ENCODE measurements around the gene ZNF605. TPM values are rescaled to one million over a fixed set of nuclear protein-coding genes. Genes with fewer than 3 reads are reported as not detected.

ZNF605 gene
- total and polyA plus RNA-seq, 10 of the 15 experiments (the other 5 are each of a cell fraction or from before 2014, with no cell fraction given): 0.95 to 4.8 (median 2.5) TPM

DNA sequence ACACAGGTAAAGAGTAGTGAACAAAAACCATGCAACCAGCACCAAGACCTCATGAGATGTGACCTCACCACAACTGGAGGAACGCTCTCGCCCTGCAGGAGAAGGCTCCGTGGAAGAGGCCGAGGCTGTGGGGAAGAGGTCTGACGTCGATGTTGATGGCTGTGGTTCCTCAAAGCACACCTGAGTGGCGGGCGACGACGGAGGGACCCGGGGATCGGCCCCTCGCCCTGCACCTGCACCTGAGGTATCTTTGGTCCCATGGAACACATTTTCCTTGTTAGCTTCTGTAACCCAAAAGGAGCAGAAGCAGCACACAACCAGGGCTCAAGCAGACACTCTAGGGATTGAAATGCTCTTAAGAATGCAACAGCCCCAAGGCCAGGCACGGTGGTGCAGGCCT, 86.6 kb downstream of the ZNF605 start:
- Histone ChIP-seq H3K9ac (ENCODE audit: control insufficient read depth, insufficient read depth, low read length) (no peak overlapping the region), H2AFZ (ENCODE audit: control insufficient read depth, low read depth, low read length) (no peak overlapping the region), H3K4me2 (ENCODE audit: control insufficient read depth, insufficient read depth) (no peak overlapping the region), H3K79me2 (ENCODE audit: control insufficient read depth, insufficient read depth, low read length) (no peaks in the 10 kb centered on the region), H3K4me3 (no peak overlapping the region), H4K20me1 (ENCODE audit: control insufficient read depth, insufficient read depth) (no peaks in the 10 kb centered on the region), H3K27me3 (replicated peaks in 1 of 2; ENCODE audit: control insufficient read depth in 2 of 2, insufficient read depth in 2 of 2, low read length in 1 of 2) (no peaks in the 10 kb centered on the region), H3K9me3 (replicated peaks; ENCODE audit: control insufficient read depth, insufficient read depth, low read length) (no peaks in the 10 kb centered on the region; the same call in 2 of the 3 replicates), H3K36me3 (ENCODE audit: control insufficient read depth in 2 of 2, insufficient read depth in 2 of 2, low read length in 1 of 2) (peaks cover 27 to 36% of the 10 kb centered on the region in 2 experiments), H3K27ac (ENCODE audit: control insufficient read depth, insufficient read depth) (no peak overlapping the region), H3K4me1 (ENCODE audit: control insufficient read depth, insufficient read depth, low read length) (no peaks in the 10 kb centered on the region)
- WGBS (ENCODE audit: insufficient coverage, insufficient replicate concordance, low lambda C conversion rate, missing lambda C conversion rate): 94% methylated on average over 14 of the region's 14 CpGs
- ChIA-PET POLR2A (no interaction called here), RAD21 (ENCODE audit: unreplicated experiment) (no interaction called here), SMC1A (ENCODE audit: uncharacterized antibody, unreplicated experiment) (no interaction called here), CTCF (no interaction called here)
- intact Hi-C loops (cut with micrococcal nuclease; ENCODE audit: unreplicated experiment): no loop called here
- FAIRE-seq (no peak), DNase-seq (ENCODE audit: low read depth, low spot score) (no peak), ATAC-seq (no peak)
- BruUV-seq (replicated peaks): no TSS peak
- in situ Hi-C loops (cut with MboI): no loop called here
- TF ChIP-seq, protein P1, sequence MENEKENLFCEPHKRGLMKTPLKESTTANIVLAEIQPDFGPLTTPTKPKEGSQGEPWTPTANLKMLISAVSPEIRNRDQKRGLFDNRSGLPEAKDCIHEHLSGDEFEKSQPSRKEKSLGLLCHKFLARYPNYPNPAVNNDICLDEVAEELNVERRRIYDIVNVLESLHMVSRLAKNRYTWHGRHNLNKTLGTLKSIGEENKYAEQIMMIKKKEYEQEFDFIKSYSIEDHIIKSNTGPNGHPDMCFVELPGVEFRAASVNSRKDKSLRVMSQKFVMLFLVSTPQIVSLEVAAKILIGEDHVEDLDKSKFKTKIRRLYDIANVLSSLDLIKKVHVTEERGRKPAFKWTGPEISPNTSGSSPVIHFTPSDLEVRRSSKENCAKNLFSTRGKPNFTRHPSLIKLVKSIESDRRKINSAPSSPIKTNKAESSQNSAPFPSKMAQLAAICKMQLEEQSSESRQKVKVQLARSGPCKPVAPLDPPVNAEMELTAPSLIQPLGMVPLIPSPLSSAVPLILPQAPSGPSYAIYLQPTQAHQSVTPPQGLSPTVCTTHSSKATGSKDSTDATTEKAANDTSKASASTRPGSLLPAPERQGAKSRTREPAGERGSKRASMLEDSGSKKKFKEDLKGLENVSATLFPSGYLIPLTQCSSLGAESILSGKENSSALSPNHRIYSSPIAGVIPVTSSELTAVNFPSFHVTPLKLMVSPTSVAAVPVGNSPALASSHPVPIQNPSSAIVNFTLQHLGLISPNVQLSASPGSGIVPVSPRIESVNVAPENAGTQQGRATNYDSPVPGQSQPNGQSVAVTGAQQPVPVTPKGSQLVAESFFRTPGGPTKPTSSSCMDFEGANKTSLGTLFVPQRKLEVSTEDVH (IDR thresholded peaks at IDR 0.05; ENCODE audit: low read depth, partially characterized antibody): no peak
- TF ChIP-seq ZBED1 (IDR thresholded peaks at IDR 0.05; ENCODE audit: borderline replicate concordance) (no peak), ZSCAN29 (IDR thresholded peaks at IDR 0.05) (no peak), FOS (IDR thresholded peaks at IDR 0.05; ENCODE audit: borderline replicate concordance, extremely low read depth, insufficient read length) (no peak), TCF12 (IDR thresholded peaks at IDR 0.05; ENCODE audit: low read depth, low read length) (no peak), LARP7 (IDR thresholded peaks at IDR 0.05) (no peak), GABPA (IDR thresholded peaks at IDR 0.05; ENCODE audit: low read depth) (no peak), IKZF1 (conservative IDR thresholded peaks at IDR 0.05) (no peak), ESRRA (IDR thresholded peaks at IDR 0.05; ENCODE audit: low read length) (no peak), ATF7 (IDR thresholded peaks at IDR 0.05; ENCODE audit: low read depth) (no peak), PAX8 (IDR thresholded peaks at IDR 0.05) (no peak), WRNIP1 (IDR thresholded peaks at IDR 0.05; ENCODE audit: borderline replicate concordance, low read depth, low read length) (no peak), EP300 (IDR thresholded peaks at IDR 0.05; ENCODE audit: borderline replicate concordance in 1 of 2, control insufficient read depth in 1 of 2, low read depth in 2 of 2, low read length in 2 of 2) (no peak)
- TF ChIP-seq, protein P2, sequence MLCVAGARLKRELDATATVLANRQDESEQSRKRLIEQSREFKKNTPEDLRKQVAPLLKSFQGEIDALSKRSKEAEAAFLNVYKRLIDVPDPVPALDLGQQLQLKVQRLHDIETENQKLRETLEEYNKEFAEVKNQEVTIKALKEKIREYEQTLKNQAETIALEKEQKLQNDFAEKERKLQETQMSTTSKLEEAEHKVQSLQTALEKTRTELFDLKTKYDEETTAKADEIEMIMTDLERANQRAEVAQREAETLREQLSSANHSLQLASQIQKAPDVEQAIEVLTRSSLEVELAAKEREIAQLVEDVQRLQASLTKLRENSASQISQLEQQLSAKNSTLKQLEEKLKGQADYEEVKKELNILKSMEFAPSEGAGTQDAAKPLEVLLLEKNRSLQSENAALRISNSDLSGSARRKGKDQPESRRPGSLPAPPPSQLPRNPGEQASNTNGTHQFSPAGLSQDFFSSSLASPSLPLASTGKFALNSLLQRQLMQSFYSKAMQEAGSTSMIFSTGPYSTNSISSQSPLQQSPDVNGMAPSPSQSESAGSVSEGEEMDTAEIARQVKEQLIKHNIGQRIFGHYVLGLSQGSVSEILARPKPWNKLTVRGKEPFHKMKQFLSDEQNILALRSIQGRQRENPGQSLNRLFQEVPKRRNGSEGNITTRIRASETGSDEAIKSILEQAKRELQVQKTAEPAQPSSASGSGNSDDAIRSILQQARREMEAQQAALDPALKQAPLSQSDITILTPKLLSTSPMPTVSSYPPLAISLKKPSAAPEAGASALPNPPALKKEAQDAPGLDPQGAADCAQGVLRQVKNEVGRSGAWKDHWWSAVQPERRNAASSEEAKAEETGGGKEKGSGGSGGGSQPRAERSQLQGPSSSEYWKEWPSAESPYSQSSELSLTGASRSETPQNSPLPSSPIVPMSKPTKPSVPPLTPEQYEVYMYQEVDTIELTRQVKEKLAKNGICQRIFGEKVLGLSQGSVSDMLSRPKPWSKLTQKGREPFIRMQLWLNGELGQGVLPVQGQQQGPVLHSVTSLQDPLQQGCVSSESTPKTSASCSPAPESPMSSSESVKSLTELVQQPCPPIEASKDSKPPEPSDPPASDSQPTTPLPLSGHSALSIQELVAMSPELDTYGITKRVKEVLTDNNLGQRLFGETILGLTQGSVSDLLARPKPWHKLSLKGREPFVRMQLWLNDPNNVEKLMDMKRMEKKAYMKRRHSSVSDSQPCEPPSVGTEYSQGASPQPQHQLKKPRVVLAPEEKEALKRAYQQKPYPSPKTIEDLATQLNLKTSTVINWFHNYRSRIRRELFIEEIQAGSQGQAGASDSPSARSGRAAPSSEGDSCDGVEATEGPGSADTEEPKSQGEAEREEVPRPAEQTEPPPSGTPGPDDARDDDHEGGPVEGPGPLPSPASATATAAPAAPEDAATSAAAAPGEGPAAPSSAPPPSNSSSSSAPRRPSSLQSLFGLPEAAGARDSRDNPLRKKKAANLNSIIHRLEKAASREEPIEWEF (IDR thresholded peaks at IDR 0.05; ENCODE audit: insufficient replicate concordance, low read depth, low read length): no peak
- TF ChIP-seq, protein P3, sequence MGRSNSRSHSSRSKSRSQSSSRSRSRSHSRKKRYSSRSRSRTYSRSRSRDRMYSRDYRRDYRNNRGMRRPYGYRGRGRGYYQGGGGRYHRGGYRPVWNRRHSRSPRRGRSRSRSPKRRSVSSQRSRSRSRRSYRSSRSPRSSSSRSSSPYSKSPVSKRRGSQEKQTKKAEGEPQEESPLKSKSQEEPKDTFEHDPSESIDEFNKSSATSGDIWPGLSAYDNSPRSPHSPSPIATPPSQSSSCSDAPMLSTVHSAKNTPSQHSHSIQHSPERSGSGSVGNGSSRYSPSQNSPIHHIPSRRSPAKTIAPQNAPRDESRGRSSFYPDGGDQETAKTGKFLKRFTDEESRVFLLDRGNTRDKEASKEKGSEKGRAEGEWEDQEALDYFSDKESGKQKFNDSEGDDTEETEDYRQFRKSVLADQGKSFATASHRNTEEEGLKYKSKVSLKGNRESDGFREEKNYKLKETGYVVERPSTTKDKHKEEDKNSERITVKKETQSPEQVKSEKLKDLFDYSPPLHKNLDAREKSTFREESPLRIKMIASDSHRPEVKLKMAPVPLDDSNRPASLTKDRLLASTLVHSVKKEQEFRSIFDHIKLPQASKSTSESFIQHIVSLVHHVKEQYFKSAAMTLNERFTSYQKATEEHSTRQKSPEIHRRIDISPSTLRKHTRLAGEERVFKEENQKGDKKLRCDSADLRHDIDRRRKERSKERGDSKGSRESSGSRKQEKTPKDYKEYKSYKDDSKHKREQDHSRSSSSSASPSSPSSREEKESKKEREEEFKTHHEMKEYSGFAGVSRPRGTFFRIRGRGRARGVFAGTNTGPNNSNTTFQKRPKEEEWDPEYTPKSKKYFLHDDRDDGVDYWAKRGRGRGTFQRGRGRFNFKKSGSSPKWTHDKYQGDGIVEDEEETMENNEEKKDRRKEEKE (IDR thresholded peaks at IDR 0.05): no peak

All from GM12878 (cell line).